OCI-LY3 (cell line): Measurements from ENCODE around the gene GRAP2.

ENCODE experiments used
- H2AFZ ChIP-seq: fragments of 200-600, 300-600 bp; shearing (Covaris generic); 2 replicates; pipeline ENCODE4 v1.6.0; 2014; ENCODE audit warnings: antibody characterized with exemption, low read depth, low read length
- H3K27ac ChIP-seq: fragments of 200-600, 300-600 bp; sonication (generic); 2 replicates; pipeline ENCODE4 v1.5.1; 2014; ENCODE audit warnings: mild to moderate bottlenecking, low read length, moderate library complexity, mixed read lengths
- H3K27me3 ChIP-seq: fragments of 200-600, 300-600 bp; sonication (generic); 2 replicates; pipeline ENCODE4 v1.6.1; 2014; ENCODE audit warnings: low read depth, low read length, mixed read lengths
- H3K36me3 ChIP-seq: fragments of 200-600, 300-600 bp; sonication (generic); replicated peaks from 2 replicates; pipeline ENCODE3; 2014; ENCODE audit warnings: low read depth, low read length, mixed read lengths
- H3K4me1 ChIP-seq: fragments of 300-600, 200-600 bp; sonication (generic); 2 replicates; pipeline ENCODE4 v1.6.1; 2014; ENCODE audit warnings: low read length, mixed read lengths
- H3K4me2 ChIP-seq: fragments of 200-600, 300-600 bp; sonication (generic); 2 replicates; pipeline ENCODE4 v1.6.1; 2014; ENCODE audit warnings: low read length, mixed read lengths
- H3K4me3 ChIP-seq: fragments of 300-600, 200-600 bp; sonication (generic); 2 replicates; pipeline ENCODE4 v1.5.1; 2014; ENCODE audit warnings: antibody characterized with exemption, mild to moderate bottlenecking, low read length, moderate library complexity
- H3K79me2 ChIP-seq: fragments of 300-600, 200-600 bp; shearing (Covaris generic); 2 replicates; pipeline ENCODE4 v1.6.1; 2014; ENCODE audit warnings: mild to moderate bottlenecking, low read length, mixed read lengths
- H3K9ac ChIP-seq: fragments of 300-600, 200-600 bp; shearing (Covaris generic); 2 replicates; pipeline ENCODE4 v1.6.0; 2014; ENCODE audit warnings: mild to moderate bottlenecking, low read length, moderate library complexity
- H3K9me3 ChIP-seq: fragments of 200-600, 300-600 bp; shearing (Covaris generic); 2 replicates; pipeline ENCODE4 v1.6.1; 2014; ENCODE audit warnings: low read length, mixed read lengths; ENCODE audit not compliant: insufficient read depth
- H4K20me1 ChIP-seq: fragments of 200-600, 300-600 bp; sonication (generic); 2 replicates; pipeline ENCODE4 v1.6.1; 2016; ENCODE audit warnings: low read length, mixed read lengths; ENCODE audit not compliant: insufficient read depth
- EZH2phosphoT487 ChIP-seq: fragments of 200-600 bp; shearing (Covaris generic); IDR thresholded peaks from 2 replicates; pipeline ENCODE4 v1.6.1; 2018; ENCODE audit warnings: antibody characterized with exemption, mixed run types, low read depth
- TF ChIP-seq, protein P1 (sequence below): fragments of 200-600, 300-600 bp; sonication (generic); IDR thresholded peaks from 2 replicates; pipeline ENCODE4 v1.5.1; 2014; ENCODE audit warnings: antibody characterized with exemption, low read length, low read depth

Gene GRAP2

DNA sequence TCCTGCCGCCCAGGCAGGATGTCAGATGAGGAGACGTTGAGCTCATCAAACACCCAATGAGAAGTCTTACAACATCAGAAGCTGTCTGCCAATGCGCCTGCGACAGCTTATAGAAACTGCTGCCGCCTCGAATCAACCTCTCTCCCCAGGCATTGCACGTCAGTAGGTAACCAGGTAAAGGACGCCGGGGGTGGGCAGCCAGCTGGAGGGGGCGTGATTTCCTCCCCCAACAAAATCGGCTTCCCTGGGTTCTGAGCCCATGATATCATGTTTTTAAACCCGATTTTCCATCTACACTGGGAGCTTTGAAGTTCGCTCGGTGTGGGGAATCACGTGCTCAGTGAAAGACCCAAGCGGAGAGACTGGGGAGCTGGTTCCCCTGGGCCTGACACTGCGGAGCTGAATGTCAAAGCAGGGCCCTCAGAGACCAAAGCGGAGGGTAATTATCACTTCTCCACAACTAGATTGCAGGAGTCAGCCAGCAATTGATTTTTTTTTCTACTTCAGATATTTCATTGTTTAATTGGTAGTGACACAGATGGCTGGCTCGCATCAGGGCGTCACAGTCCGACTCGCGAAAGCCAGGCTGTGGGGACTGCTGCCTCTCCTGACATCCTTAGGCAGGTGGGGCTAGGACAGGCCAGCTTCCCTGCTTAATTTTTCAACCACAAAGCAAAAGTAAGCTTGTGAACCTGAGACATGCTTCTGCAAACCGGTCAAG lies 109.2 kb downstream of the GRAP2 start:
- no peaks in the 10 kb centered on the region for H3K36me3 ChIP-seq
- TF ChIP-seq, protein P1, sequence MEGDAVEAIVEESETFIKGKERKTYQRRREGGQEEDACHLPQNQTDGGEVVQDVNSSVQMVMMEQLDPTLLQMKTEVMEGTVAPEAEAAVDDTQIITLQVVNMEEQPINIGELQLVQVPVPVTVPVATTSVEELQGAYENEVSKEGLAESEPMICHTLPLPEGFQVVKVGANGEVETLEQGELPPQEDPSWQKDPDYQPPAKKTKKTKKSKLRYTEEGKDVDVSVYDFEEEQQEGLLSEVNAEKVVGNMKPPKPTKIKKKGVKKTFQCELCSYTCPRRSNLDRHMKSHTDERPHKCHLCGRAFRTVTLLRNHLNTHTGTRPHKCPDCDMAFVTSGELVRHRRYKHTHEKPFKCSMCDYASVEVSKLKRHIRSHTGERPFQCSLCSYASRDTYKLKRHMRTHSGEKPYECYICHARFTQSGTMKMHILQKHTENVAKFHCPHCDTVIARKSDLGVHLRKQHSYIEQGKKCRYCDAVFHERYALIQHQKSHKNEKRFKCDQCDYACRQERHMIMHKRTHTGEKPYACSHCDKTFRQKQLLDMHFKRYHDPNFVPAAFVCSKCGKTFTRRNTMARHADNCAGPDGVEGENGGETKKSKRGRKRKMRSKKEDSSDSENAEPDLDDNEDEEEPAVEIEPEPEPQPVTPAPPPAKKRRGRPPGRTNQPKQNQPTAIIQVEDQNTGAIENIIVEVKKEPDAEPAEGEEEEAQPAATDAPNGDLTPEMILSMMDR, result no peak
- no peak for TF ChIP-seq EZH2phosphoT487
- H3K27ac ChIP-seq, result no peak overlapping the region
- no peak overlapping the region for H3K4me2 ChIP-seq
- H3K27me3 ChIP-seq, result peaks cover 39% of the 10 kb centered on the region
- no peak overlapping the region for H3K4me3 ChIP-seq
- H4K20me1 ChIP-seq, result no peaks in the 10 kb centered on the region
- no peaks in the 10 kb centered on the region for H3K9me3 ChIP-seq
- no peak overlapping the region for H3K9ac ChIP-seq
- no peak overlapping the region for H2AFZ ChIP-seq
- H3K79me2 ChIP-seq, result no peaks in the 10 kb centered on the region
- no peaks in the 10 kb centered on the region for H3K4me1 ChIP-seq

DNA sequence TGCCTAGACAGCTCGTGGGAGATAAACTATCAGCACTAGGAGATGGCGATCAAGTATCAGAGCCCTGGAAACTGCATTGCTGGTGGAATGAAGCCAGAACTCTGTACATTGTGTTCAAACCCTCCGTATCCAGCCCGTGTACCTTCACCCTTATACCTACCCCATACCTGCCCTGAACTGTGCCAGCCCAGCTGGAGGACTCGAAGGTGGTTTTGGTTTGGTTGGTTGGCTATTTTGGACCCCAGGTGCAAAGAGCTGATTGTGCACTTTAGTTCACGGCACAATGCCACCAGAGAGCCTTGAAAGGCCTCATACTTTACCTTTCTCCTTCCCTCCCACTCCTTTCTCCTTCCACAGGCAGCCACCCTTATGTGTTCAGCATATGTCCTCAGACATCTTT lies 109.9 kb downstream of the GRAP2 start:
- no peaks in the 10 kb centered on the region for H3K4me1 ChIP-seq
- no peaks in the 10 kb centered on the region for H3K36me3 ChIP-seq
- no peak overlapping the region for H2AFZ ChIP-seq
- no peak overlapping the region for H3K27ac ChIP-seq
- H3K27me3 ChIP-seq, result peaks cover 34% of the 10 kb centered on the region
- H3K9ac ChIP-seq, result no peak overlapping the region
- no peak overlapping the region for H3K4me2 ChIP-seq
- no peak overlapping the region for H3K4me3 ChIP-seq
- TF ChIP-seq, protein P1, result no peak
- TF ChIP-seq EZH2phosphoT487, result no peak
- H3K79me2 ChIP-seq, result no peaks in the 10 kb centered on the region
- no peaks in the 10 kb centered on the region for H4K20me1 ChIP-seq
- no peaks in the 10 kb centered on the region for H3K9me3 ChIP-seq

DNA sequence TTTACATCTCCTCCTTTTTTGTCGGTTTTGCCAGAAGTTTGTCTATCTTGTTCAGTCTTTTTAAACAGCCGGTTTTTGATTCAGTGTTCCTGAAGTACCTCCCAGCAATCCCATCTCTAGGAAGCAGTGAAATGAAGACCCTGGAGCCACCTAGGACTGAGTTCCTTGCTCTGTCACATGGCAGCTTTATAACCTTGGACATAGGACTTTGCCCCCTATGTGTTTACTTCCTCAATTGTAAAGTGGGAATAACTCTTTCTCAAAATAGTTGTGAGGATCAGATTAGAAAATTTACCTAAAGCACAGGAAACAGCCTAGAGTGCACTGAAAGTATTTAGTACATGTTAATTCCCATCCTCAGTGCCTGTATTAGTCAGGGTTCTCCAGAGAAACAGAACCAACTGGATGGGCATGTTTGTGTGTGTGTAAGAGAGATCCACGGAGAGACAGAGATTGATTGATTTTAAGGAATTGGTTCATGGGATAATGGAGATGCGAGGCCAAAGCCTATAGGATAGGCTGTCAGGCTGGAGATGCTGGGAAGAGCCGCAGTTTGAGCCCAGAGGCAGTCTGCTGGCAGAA lies 113.9 kb downstream of the GRAP2 start:
- no peaks in the 10 kb centered on the region for H3K9me3 ChIP-seq

DNA sequence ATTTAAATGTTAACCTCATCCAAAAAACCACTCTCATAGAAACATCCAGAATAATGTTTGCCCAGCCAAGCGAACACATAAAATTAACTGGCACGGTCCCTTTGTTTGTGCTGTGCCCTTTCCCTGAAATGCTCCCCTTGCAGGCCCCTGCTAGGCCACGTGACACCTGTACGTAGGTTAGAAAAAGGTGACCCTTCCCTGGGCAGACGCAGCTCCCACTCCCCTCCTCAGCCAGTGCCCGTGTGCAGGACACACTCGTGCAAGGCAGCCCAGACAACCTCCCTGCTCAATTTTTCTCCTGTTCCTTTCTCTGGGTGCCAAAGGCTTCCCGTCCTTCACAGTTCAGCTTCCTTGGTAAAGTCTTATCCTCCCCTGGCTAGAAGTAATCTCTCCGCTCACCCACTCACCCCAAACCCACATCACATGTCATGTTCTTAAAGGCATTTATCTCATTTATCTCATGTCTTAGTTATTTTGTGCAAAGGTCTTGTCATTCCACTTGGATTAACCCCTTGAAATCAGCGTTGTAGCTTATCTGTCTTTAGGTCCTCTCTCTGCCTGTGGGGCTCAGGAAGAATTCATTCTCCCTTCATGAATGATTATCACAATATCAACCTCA lies 114.6 kb downstream of the GRAP2 start:
- Histone ChIP-seq H2AFZ (no peak overlapping the region), H3K79me2 (no peaks in the 10 kb centered on the region), H3K4me1 (no peaks in the 10 kb centered on the region), H4K20me1 (no peaks in the 10 kb centered on the region), H3K27ac (no peak overlapping the region), H3K4me2 (no peak overlapping the region), H3K27me3 (peaks cover 12% of the 10 kb centered on the region), H3K4me3 (no peak overlapping the region), H3K9me3 (no peaks in the 10 kb centered on the region), H3K9ac (no peak overlapping the region), H3K36me3 (no peaks in the 10 kb centered on the region)
- TF ChIP-seq EZH2phosphoT487, result no peak
- TF ChIP-seq, protein P1, result no peak

More for the DNA sequence above, 113.9 kb downstream of the GRAP2 start:
- H3K4me3 ChIP-seq, result no peak overlapping the region
- H3K4me2 ChIP-seq, result no peak overlapping the region
- peaks cover 12% of the 10 kb centered on the region for H3K27me3 ChIP-seq
- no peaks in the 10 kb centered on the region for H3K36me3 ChIP-seq
- no peak overlapping the region for H2AFZ ChIP-seq
- H3K4me1 ChIP-seq, result no peaks in the 10 kb centered on the region
- H3K27ac ChIP-seq, result no peak overlapping the region
- H4K20me1 ChIP-seq, result no peaks in the 10 kb centered on the region
- H3K9ac ChIP-seq, result no peak overlapping the region
- H3K79me2 ChIP-seq, result no peaks in the 10 kb centered on the region
- TF ChIP-seq, protein P1, result no peak
- no peak for TF ChIP-seq EZH2phosphoT487
